ENCODE data around the gene ROR1. TPM values are rescaled to one million over a fixed set of nuclear protein-coding genes. Genes with fewer than 3 reads are reported as not detected.

Gene ROR1
- total RNA-seq, 2 experiments from 2014 or later: 0.47 to 1.4 TPM

DNA sequence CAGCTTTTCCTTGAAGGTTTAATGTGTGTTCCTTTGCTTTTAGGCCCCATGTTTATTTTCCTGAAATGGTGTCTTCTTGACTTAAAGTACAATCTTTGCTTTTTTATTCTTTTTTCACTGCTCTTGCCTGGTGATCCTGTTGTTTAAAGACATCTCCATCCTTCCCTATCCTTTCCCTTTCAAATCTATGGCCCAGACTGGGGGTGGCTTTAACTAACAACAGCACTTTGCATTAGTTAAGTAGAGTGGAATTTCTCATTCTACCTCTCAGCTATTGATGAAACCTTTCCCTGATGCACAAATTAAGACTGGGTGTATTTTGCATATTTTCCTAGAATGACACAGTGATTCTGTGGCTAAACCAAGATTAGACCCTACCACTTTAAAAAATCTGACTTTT is 84.3 kb downstream of the ROR1 start:
- no peaks in the 10 kb centered on the region for H3K36me3 ChIP-seq (ENCODE audit: insufficient read depth, low read length)
- H4K20me1 ChIP-seq (ENCODE audit: insufficient read depth, low read length): no peaks in the 10 kb centered on the region
- no peaks in the 10 kb centered on the region for H3K4me1 ChIP-seq (ENCODE audit: insufficient read depth, low read length, poor library complexity, severe bottlenecking)
- DNase-seq (ENCODE audit: low spot score): no peak
- intact Hi-C loops (cut with micrococcal nuclease; ENCODE audit: unreplicated experiment): no loop called here
- H3K4me3 ChIP-seq (ENCODE audit: low read depth, low read length, poor library complexity, severe bottlenecking): no peak overlapping the region
- no peak overlapping the region for H2AFZ ChIP-seq (ENCODE audit: low read length)
- H3K9me2 ChIP-seq (ENCODE audit: insufficient read depth, low read length): no peaks in the 10 kb centered on the region
- H3K79me2 ChIP-seq (ENCODE audit: insufficient read depth, low read depth, low read length): no peaks in the 10 kb centered on the region
- H3K9me3 ChIP-seq (ENCODE audit: low read length): no peaks in the 10 kb centered on the region
- TF ChIP-seq, protein P1, sequence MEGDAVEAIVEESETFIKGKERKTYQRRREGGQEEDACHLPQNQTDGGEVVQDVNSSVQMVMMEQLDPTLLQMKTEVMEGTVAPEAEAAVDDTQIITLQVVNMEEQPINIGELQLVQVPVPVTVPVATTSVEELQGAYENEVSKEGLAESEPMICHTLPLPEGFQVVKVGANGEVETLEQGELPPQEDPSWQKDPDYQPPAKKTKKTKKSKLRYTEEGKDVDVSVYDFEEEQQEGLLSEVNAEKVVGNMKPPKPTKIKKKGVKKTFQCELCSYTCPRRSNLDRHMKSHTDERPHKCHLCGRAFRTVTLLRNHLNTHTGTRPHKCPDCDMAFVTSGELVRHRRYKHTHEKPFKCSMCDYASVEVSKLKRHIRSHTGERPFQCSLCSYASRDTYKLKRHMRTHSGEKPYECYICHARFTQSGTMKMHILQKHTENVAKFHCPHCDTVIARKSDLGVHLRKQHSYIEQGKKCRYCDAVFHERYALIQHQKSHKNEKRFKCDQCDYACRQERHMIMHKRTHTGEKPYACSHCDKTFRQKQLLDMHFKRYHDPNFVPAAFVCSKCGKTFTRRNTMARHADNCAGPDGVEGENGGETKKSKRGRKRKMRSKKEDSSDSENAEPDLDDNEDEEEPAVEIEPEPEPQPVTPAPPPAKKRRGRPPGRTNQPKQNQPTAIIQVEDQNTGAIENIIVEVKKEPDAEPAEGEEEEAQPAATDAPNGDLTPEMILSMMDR (conservative IDR thresholded peaks at IDR 0.05; ENCODE audit: low read length): no peak
- no peak for TF ChIP-seq EZH2phosphoT487 (IDR thresholded peaks at IDR 0.05; ENCODE audit: borderline replicate concordance, low read depth, low read length)
- no TSS peak for BruUV-seq (replicated peaks)
- no peak overlapping the region for H3K4me2 ChIP-seq (ENCODE audit: low read length)
- ChIA-PET POLR2A (no interaction called here), CTCF (ENCODE audit: unreplicated experiment) (no interaction called here)
- H3K27ac ChIP-seq (ENCODE audit: low read depth, low read length, poor library complexity, severe bottlenecking): no peak overlapping the region

DNA sequence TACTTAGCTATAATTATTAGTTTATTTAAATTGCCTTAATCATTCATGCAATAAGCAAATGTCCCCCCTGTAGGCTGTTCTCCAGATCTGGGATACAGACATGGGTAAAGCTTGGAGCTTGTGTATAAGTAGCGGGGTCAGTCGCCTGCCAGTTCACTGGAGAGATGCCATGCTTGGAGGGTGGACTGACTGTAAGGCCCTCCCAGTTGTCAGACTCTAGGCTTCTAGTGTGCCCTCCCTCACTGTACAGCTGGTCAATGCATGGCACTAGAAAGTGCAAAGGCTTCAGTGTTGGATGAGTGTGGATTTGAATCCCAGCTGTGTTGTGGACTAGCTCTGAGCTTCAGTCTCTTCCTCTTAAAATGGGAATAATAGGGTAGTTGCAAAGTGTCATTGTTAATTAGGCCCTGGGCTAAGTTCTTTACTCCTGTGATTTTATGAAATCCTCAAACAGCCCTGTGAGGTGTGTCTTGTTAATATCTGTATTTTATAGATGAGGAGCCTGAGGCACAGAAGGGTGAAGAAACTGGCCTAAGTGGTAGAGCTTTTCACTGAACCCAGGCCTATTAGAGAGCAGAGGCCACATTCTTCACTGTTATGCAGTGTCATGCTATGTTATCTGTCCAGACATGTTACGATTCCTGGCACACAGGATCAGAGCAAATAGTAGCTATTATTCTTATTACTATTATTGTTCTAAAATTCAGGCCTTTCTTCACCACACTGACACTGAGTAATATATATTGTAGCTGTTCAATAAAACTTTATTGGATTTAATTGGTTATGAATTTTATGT is 85.9 kb downstream of the ROR1 start:
- no TSS peak for BruUV-seq (replicated peaks)
- ChIA-PET POLR2A (interaction anchor here (0.5 to 1.8 kb wide), 5 partner anchors 8 to 949 kb away, joined by 3 to 7 read pairs (median 4); no protein-coding TSS in a partner anchor), CTCF (ENCODE audit: unreplicated experiment) (interaction anchor here (0.5 to 0.6 kb wide), 2 partner anchors 31 to 303 kb away, joined by 3 to 4 read pairs; no protein-coding TSS in a partner anchor)
- no peak overlapping the region for H3K4me2 ChIP-seq (ENCODE audit: low read length)
- no peaks in the 10 kb centered on the region for H3K4me1 ChIP-seq (ENCODE audit: insufficient read depth, low read length, poor library complexity, severe bottlenecking)
- H3K9me2 ChIP-seq (ENCODE audit: insufficient read depth, low read length): no peaks in the 10 kb centered on the region
- H3K9me3 ChIP-seq (ENCODE audit: low read length): no peaks in the 10 kb centered on the region
- no peak overlapping the region for H3K27ac ChIP-seq (ENCODE audit: low read depth, low read length, poor library complexity, severe bottlenecking)
- no peaks in the 10 kb centered on the region for H3K36me3 ChIP-seq (ENCODE audit: insufficient read depth, low read length)
- no peak overlapping the region for H3K4me3 ChIP-seq (ENCODE audit: low read depth, low read length, poor library complexity, severe bottlenecking)
- H3K79me2 ChIP-seq (ENCODE audit: insufficient read depth, low read depth, low read length): no peaks in the 10 kb centered on the region
- TF ChIP-seq, protein P1 (conservative IDR thresholded peaks at IDR 0.05; ENCODE audit: low read length): no peak
- TF ChIP-seq EZH2phosphoT487 (IDR thresholded peaks at IDR 0.05; ENCODE audit: borderline replicate concordance, low read depth, low read length): no peak
- H2AFZ ChIP-seq (ENCODE audit: low read length): no peak overlapping the region
- no peak for DNase-seq (ENCODE audit: low spot score)
- H4K20me1 ChIP-seq (ENCODE audit: insufficient read depth, low read length): no peaks in the 10 kb centered on the region
- intact Hi-C loops (cut with micrococcal nuclease; ENCODE audit: unreplicated experiment): no loop called here

DNA sequence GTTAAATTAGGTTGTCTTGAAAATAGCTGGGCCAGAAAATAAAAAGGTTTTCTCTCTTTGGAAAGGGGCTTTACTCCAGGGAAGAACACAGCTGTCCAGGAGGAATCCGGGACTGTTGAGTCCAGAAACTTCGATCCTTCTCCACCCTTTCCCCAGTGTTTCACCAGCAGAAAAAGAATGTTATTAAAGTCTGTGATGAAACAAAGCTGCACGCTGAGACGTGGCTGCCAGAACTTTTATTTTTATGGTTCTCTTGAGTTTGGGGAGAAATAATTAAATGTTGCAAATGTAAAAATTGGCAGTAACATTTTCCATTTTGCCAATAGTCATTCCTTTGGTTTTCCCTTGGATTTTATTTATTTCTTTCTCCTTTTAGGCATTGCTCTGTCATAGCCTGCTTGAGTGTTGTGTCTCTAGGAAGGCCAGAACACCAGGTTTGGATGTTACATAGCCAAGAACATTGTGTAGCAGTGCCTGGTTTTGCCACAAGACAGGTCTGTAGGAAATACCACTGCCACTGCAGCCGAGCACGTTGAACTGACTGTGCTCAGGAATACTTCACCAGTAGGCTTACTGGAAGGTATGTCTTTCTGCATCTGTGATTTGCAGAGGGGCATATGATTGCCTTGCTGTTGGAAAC is 87.4 kb downstream of the ROR1 start:
- intact Hi-C loops (cut with micrococcal nuclease; ENCODE audit: unreplicated experiment): no loop called here
- H3K9me3 ChIP-seq (ENCODE audit: low read length): no peaks in the 10 kb centered on the region
- H2AFZ ChIP-seq (ENCODE audit: low read length): no peak overlapping the region
- no peaks in the 10 kb centered on the region for H3K9me2 ChIP-seq (ENCODE audit: insufficient read depth, low read length)
- CTCF ChIA-PET (ENCODE audit: unreplicated experiment): no interaction called here
- TF ChIP-seq EZH2phosphoT487 (IDR thresholded peaks at IDR 0.05; ENCODE audit: borderline replicate concordance, low read depth, low read length): no peak
- H3K4me3 ChIP-seq (ENCODE audit: low read depth, low read length, poor library complexity, severe bottlenecking): no peak overlapping the region
- H3K4me2 ChIP-seq (ENCODE audit: low read length): no peak overlapping the region
- no peaks in the 10 kb centered on the region for H3K79me2 ChIP-seq (ENCODE audit: insufficient read depth, low read depth, low read length)
- no TSS peak for BruUV-seq (replicated peaks)
- no peaks in the 10 kb centered on the region for H3K36me3 ChIP-seq (ENCODE audit: insufficient read depth, low read length)
- POLR2A ChIA-PET: interaction anchor here (1.8 kb wide), 1 partner anchor 10 kb away, joined by 5 read pairs; no protein-coding TSS in a partner anchor
- no peak for DNase-seq (ENCODE audit: low spot score)
- no peaks in the 10 kb centered on the region for H3K4me1 ChIP-seq (ENCODE audit: insufficient read depth, low read length, poor library complexity, severe bottlenecking)
- no peaks in the 10 kb centered on the region for H4K20me1 ChIP-seq (ENCODE audit: insufficient read depth, low read length)
- no peak overlapping the region for H3K27ac ChIP-seq (ENCODE audit: low read depth, low read length, poor library complexity, severe bottlenecking)

Data from OCI-LY7 (cell line).